PC-9 (cell line): Measurements from ENCODE around the gene TBX10. TPM values are rescaled to one million over a fixed set of nuclear protein-coding genes. Genes with fewer than 3 reads are reported as not detected.

Source experiments
- BruUV-seq: library from RNA; stranded (reverse); fragments of 400-500 nt; replicated peaks from 2 replicates; lab custom pipeline; 2021; lab: Mats Ljungman, UMichigan
- CTCF ChIA-PET: fragments of 300-600 bp; sonication (Branson Sonifier 250); formaldehyde crosslinking; loops from one replicate; lab custom pipeline; 2022; ENCODE audit warnings: antibody characterized with exemption; lab: Charles Lee
- POLR2A ChIA-PET: fragments of 300-600 bp; sonication (Branson Sonifier 250); formaldehyde crosslinking; loops from one replicate; lab custom pipeline; 2022; ENCODE audit warnings: antibody characterized with exemption; ENCODE audit not compliant: unreplicated experiment; lab: Charles Lee
- DNase-seq, 2 experiments: peaks; one replicate each; pipeline versions ENCODE4 v3.0.0 to v3.0.0-alpha.2; 2015 to 2022; ENCODE audit warnings: mixed read lengths in 1 of 2
- H2AFZ ChIP-seq: fragments of 200-600 bp; sonication (generic); 2 replicates; pipeline ENCODE4 v1.8.1; 2017; ENCODE audit warnings: antibody characterized with exemption
- H3F3A ChIP-seq: fragments of 200-600 bp; sonication (generic); 2 replicates; pipeline ENCODE4 v1.8.1; 2017; ENCODE audit warnings: antibody characterized with exemption, mild to moderate bottlenecking, low read depth; ENCODE audit not compliant: insufficient read depth
- H3K27ac ChIP-seq: fragments of 200-600 bp; sonication (generic); 2 replicates; pipeline ENCODE4 v1.6.1; 2016; ENCODE audit warnings: mixed run types
- H3K27me3 ChIP-seq: fragments of 200-600 bp; sonication (generic); 2 replicates; pipeline ENCODE4 v1.6.1; 2016; ENCODE audit warnings: low read depth, mixed run types; ENCODE audit not compliant: insufficient read depth
- H3K36me3 ChIP-seq: fragments of 200-600 bp; sonication (generic); 2 replicates; pipeline ENCODE4 v1.6.1; 2016; ENCODE audit warnings: low read depth, mixed run types
- H3K4me1 ChIP-seq: fragments of 200-600 bp; sonication (generic); replicated peaks from 2 replicates; pipeline ENCODE4 v1.6.1; 2016; ENCODE audit warnings: mixed run types; ENCODE audit not compliant: insufficient read depth
- H3K4me2 ChIP-seq: fragments of 200-600 bp; sonication (generic); 2 replicates; pipeline ENCODE4 v1.6.1; 2017; ENCODE audit warnings: mixed run types
- H3K4me3 ChIP-seq: fragments of 200-600 bp; sonication (generic); 2 replicates; pipeline ENCODE4 v1.6.1; 2016; ENCODE audit warnings: mixed run types
- H3K79me2 ChIP-seq: fragments of 200-600 bp; sonication (generic); 2 replicates; pipeline ENCODE4 v1.6.1; 2017; ENCODE audit warnings: low read depth, mixed run types
- H3K9me2 ChIP-seq: fragments of 200-600 bp; sonication (generic); 2 replicates; pipeline ENCODE4 v1.8.1; 2017; ENCODE audit warnings: mild to moderate bottlenecking; ENCODE audit not compliant: insufficient read depth
- H3K9me3 ChIP-seq: fragments of 200-600 bp; sonication (generic); 2 replicates; pipeline ENCODE4 v1.8.1; 2016; ENCODE audit warnings: low read depth; ENCODE audit not compliant: insufficient read depth
- H4K20me1 ChIP-seq: fragments of 200-600 bp; sonication (generic); 2 replicates; pipeline ENCODE4 v1.8.1; 2017; ENCODE audit not compliant: insufficient read depth
- EZH2 ChIP-seq: fragments of 200-600 bp; sonication (generic); IDR thresholded peaks from 2 replicates; pipeline ENCODE4 v1.8.0; 2017; ENCODE audit warnings: antibody characterized with exemption, low read depth
- intact Hi-C: fragments of 100-400 bp; cut with micrococcal nuclease; formaldehyde crosslinking; loops from one replicate; pipeline ENCODE4 v1.10.0; 2022; ENCODE audit not compliant: unreplicated experiment
- total RNA-seq: library from RNA; stranded (reverse); gene quantifications from 2 replicates; pipeline ENCODE4 v1.2.3, GENCODE V29; 2021
- TF ChIP-seq, protein P1 (sequence below): fragments of 200-600 bp; sonication (generic); conservative IDR thresholded peaks from 2 replicates; pipeline ENCODE4 v1.6.1; 2017; ENCODE audit warnings: mixed run types, antibody characterized with exemption, mild to moderate bottlenecking, moderate library complexity

TBX10 gene
- total RNA-seq, 1 experiment from 2014 or later, result not detected

DNA sequence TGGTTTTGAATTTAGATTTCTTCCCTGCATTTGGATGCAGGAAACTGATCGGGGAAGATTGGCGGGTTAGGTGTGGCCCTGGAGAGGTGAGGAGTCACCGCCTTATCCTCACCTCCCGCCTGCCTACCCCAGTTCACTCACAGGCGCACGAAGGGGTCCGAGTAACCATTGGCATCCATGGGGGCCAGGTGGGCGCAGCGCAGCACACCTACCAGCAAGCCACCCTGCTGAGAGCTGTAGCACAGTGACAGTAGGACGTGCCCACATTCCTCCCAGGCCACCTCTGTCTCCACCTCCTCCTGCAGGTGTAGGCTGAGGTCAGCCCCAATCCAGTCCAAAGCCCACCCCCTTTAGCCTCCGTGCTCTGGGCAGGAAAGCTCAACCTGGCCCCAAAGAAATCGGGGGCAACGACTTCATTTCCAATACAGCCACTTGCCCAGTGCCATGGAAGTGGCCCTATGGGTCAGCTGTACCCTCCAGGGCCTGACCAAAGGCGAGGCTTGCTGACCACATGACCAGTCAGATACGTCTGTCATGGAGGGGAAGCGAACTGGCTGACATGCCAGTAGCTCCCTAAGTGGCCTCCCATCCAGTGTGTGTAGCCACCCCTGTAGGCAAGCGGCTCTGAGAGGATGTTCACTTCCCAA is 26.1 kb downstream of the TBX10 start:
- Histone ChIP-seq H4K20me1 (no peaks in the 10 kb centered on the region), H3K4me3 (no peak overlapping the region), H3K9me3 (no peaks in the 10 kb centered on the region), H3K27ac (no peak overlapping the region), H3K4me2 (no peak overlapping the region), H3F3A (peaks cover 13% of the 10 kb centered on the region; the same call in 1 of the 2 replicates), H2AFZ (no peak overlapping the region), H3K4me1 (no peaks in the 10 kb centered on the region), H3K9me2 (no peaks in the 10 kb centered on the region), H3K79me2 (0 out of 2 replicates have a peak, but pooled peaks cover under 1% of the 10 kb centered on the region), H3K27me3 (no peaks in the 10 kb centered on the region), H3K36me3 (0 out of 2 replicates have a peak, but pooled peaks cover 10% of the 10 kb centered on the region)
- ChIA-PET CTCF (interaction anchor here (0.6 to 1.1 kb wide), 3 partner anchors 9 to 140 kb away, joined by 3 to 9 read pairs (median 3); no protein-coding TSS in a partner anchor), POLR2A (interaction anchor here (0.5 to 0.7 kb wide), 2 partner anchors 68 to 145 kb away, joined by 4 to 7 read pairs; no protein-coding TSS in a partner anchor)
- no peak for DNase-seq
- TF ChIP-seq, protein P1, sequence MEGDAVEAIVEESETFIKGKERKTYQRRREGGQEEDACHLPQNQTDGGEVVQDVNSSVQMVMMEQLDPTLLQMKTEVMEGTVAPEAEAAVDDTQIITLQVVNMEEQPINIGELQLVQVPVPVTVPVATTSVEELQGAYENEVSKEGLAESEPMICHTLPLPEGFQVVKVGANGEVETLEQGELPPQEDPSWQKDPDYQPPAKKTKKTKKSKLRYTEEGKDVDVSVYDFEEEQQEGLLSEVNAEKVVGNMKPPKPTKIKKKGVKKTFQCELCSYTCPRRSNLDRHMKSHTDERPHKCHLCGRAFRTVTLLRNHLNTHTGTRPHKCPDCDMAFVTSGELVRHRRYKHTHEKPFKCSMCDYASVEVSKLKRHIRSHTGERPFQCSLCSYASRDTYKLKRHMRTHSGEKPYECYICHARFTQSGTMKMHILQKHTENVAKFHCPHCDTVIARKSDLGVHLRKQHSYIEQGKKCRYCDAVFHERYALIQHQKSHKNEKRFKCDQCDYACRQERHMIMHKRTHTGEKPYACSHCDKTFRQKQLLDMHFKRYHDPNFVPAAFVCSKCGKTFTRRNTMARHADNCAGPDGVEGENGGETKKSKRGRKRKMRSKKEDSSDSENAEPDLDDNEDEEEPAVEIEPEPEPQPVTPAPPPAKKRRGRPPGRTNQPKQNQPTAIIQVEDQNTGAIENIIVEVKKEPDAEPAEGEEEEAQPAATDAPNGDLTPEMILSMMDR, result no peak
- no peak for TF ChIP-seq EZH2
- intact Hi-C loops, result no loop called here
- BruUV-seq, result no TSS peak

- Histone ChIP-seq H3K27ac (no peak overlapping the region), H3K9me3 (no peaks in the 10 kb centered on the region), H3K36me3 (0 out of 2 replicates have a peak, but pooled peaks cover 10% of the 10 kb centered on the region), H3K9me2 (no peaks in the 10 kb centered on the region), H3F3A (peaks cover 13% of the 10 kb centered on the region; the same call in 1 of the 2 replicates), H3K4me3 (no peak overlapping the region), H3K4me1 (peaks cover 4% of the 10 kb centered on the region), H3K79me2 (peaks cover 7% of the 10 kb centered on the region), H2AFZ (no peak overlapping the region), H4K20me1 (no peaks in the 10 kb centered on the region), H3K4me2 (no peak overlapping the region), H3K27me3 (no peaks in the 10 kb centered on the region)
- intact Hi-C loops, result no loop called here
- CTCF ChIA-PET, result interaction anchor here (0.6 kb wide), 1 partner anchor 1230 kb away, joined by 4 read pairs; no protein-coding TSS in a partner anchor
- POLR2A ChIA-PET, result no interaction called here
- no TSS peak for BruUV-seq
- no peak for DNase-seq
- TF ChIP-seq EZH2, result no peak
Measured at GRCh38 chr11:67612751-67613150, 26.8 kb downstream of the TBX10 start.

- no peaks in the 10 kb centered on the region for H3K9me2 ChIP-seq
- H3K4me2 ChIP-seq, result no peak overlapping the region
- no peaks in the 10 kb centered on the region for H4K20me1 ChIP-seq
- H3K27me3 ChIP-seq, result no peaks in the 10 kb centered on the region
- TF ChIP-seq EZH2, result no peak
- TF ChIP-seq, protein P1, result no peak
- ChIA-PET CTCF (no interaction called here), POLR2A (no interaction called here)
- peaks cover 20% of the 10 kb centered on the region for H3F3A ChIP-seq
- H3K4me1 ChIP-seq, result peaks cover 6% of the 10 kb centered on the region
- H2AFZ ChIP-seq, result no peak overlapping the region
- intact Hi-C loops, result no loop called here
- no peak for DNase-seq
- BruUV-seq, result no TSS peak
- 0 out of 2 replicates have a peak, but pooled peaks cover 10% of the 10 kb centered on the region for H3K36me3 ChIP-seq
- H3K9me3 ChIP-seq, result no peaks in the 10 kb centered on the region
- H3K27ac ChIP-seq, result no peak overlapping the region
- H3K79me2 ChIP-seq, result peaks cover 15% of the 10 kb centered on the region
- no peak overlapping the region for H3K4me3 ChIP-seq
Measured at GRCh38 chr11:67611704-67612587, 27.6 kb downstream of the TBX10 start.
